T-cell (primary cell): ENCODE data around the gene RAPGEF1. TPM values are rescaled to one million over a fixed set of nuclear protein-coding genes. Genes with fewer than 3 reads are reported as not detected.
A peak's percentile ranks its signal among the peaks of the same experiment; 100 is the strongest.

Experiments
- ATAC-seq, 4 experiments: fragments of 200-7000 bp in 3 of 4; fragments of 150-1000 bp in 1 of 4; cut with Tn5 transposase; replicated peaks in 1 of 4; 1 replicate in 3 of 4; 2 replicates in 1 of 4; pipeline ENCODE4 v1.10.0; 2021; ENCODE audit warnings: moderate library complexity in 3 of 4, mild to moderate bottlenecking in 2 of 4, moderate number of reproducible peaks in 1 of 4
- CTCF ChIA-PET, 2 donors: fragments of 300-600 bp; sonication (Branson Sonifier 250); formaldehyde crosslinking; loops; one replicate each; lab custom pipeline; 2022; ENCODE audit warnings: antibody characterized with exemption in 2 of 2; lab: Charles Lee
- POLR2A ChIA-PET, 2 donors: fragments of 300-600 bp; sonication (Branson Sonifier 250); formaldehyde crosslinking; loops; one replicate each; lab custom pipeline; 2022; ENCODE audit warnings: antibody characterized with exemption in 2 of 2; lab: Charles Lee
- DNase-seq, 35 experiments: peaks; one replicate each; pipeline versions ENCODE4 v3.0.0 to v3.0.0-alpha.2; 2013 to 2023
- H3K27ac ChIP-seq: one replicate; pipeline ENCODE4 v1.5.1; 2013; ENCODE audit warnings: low read length
- H3K27me3 ChIP-seq, 2 experiments: replicated peaks in 1 of 2; 1 replicate in 1 of 2; 2 replicates in 1 of 2; pipeline versions ENCODE4 v1.6.1 to v1.7.0; 2013; ENCODE audit warnings: low read length in 1 of 2, mixed read lengths in 1 of 2; ENCODE audit not compliant: control insufficient read depth in 2 of 2, insufficient read depth in 2 of 2; ENCODE audit errors: extremely low read depth in 1 of 2
- H3K36me3 ChIP-seq, 2 donors: 1 replicate in 1 of 2; 2 replicates in 1 of 2; pipeline versions ENCODE4 v1.6.1 to v1.7.0; 2013; ENCODE audit warnings: low read length in 1 of 2; ENCODE audit not compliant: control insufficient read depth in 2 of 2, insufficient read depth in 1 of 2; ENCODE audit errors: extremely low read depth in 1 of 2
- H3K4me1 ChIP-seq, 2 experiments: 1 replicate in 1 of 2; 2 replicates in 1 of 2; pipeline versions ENCODE4 v1.6.1 to v1.7.0; 2013; ENCODE audit warnings: low read length in 2 of 2, mixed read lengths in 1 of 2; ENCODE audit not compliant: insufficient read depth in 2 of 2, control insufficient read depth in 1 of 2; ENCODE audit errors: extremely low read depth in 1 of 2
- H3K4me3 ChIP-seq, 2 donors: 1 replicate in 1 of 2; 2 replicates in 1 of 2; pipeline versions ENCODE4 v1.5.1 to v1.7.0; 2013; ENCODE audit warnings: mild to moderate bottlenecking in 2 of 2, low read length in 1 of 2, moderate library complexity in 1 of 2; ENCODE audit not compliant: control insufficient read depth in 1 of 2; ENCODE audit errors: extremely low read depth in 1 of 2
- H3K9me3 ChIP-seq: 2 replicates; pipeline ENCODE4 v1.7.0; 2013
- H3K27ac Mint-ChIP-seq, 2 donors: one replicate each; pipeline ENCODE4 v1.8.0; 2020 to 2021; ENCODE audit warnings: mild to moderate bottlenecking in 2 of 2, mixed read lengths in 2 of 2
- H3K27me3 Mint-ChIP-seq, 2 donors: one replicate each; pipeline ENCODE4 v1.8.0; 2021 to 2022; ENCODE audit warnings: mixed read lengths in 2 of 2
- H3K36me3 Mint-ChIP-seq: one replicate; pipeline ENCODE4 v1.8.0; 2021; ENCODE audit warnings: mixed read lengths
- H3K4me1 Mint-ChIP-seq, 3 donors: one replicate each; pipeline ENCODE4 v1.8.0; 2020 to 2022; ENCODE audit warnings: mixed read lengths in 3 of 3, mild to moderate bottlenecking in 1 of 3
- H3K4me3 Mint-ChIP-seq, 3 donors: one replicate each; pipeline ENCODE4 v1.8.0; 2020 to 2022; ENCODE audit warnings: mild to moderate bottlenecking in 3 of 3, mixed read lengths in 3 of 3, moderate library complexity in 3 of 3
- H3K9me3 Mint-ChIP-seq, 3 donors: one replicate each; pipeline ENCODE4 v1.8.0; 2020 to 2022; ENCODE audit warnings: mixed read lengths in 3 of 3
- WGBS: methylation state at CpG from one replicate; pipeline ENCODE4 v1.1.5; 2013; ENCODE audit warnings: missing lambda C conversion rate; ENCODE audit not compliant: insufficient coverage; 5-methylcytosine and 5-hydroxymethylcytosine counted together
- total RNA-seq, 35 experiments: library from RNA in 6 of 35; stranded (reverse) in 6 of 35; fragments of 120-200 nt in 1 of 35; gene quantifications; one replicate each; pipeline versions ENCODE4 v1.2.1 to v1.2.4 and lab custom pipeline; 2013 to 2026

Gene RAPGEF1
- 100 to 1,000 TPM in 4 of 5 donors, 10 to 100 TPM in 1; 97.9 to 167 (median 139) TPM for total RNA-seq
- 75.4 TPM for total RNA-seq (2013)
- 149 to 426 (median 219) reads per million in 29 experiments for total RNA-seq (lab: John Stamatoyannopoulos, UW)

- Histone ChIP-seq H3K27ac (peak within 1 kb of the TSS; percentile 54), H3K9me3 (no peaks in the 10 kb centered on the region), H3K36me3 (no peaks in the 10 kb centered on the region), H3K4me3 (peak within 1 kb of the TSS; percentile 68 to 74), H3K4me1 (peaks cover 44 to 66% of the 10 kb centered on the region in 2 experiments), H3K27me3 (no peaks in the 10 kb centered on the region)
- H3K4me3 Mint-ChIP-seq: peak within 1 kb of the TSS; percentile 87 to 95 (median 90)
- H3K36me3 Mint-ChIP-seq: peaks cover 9% of the 10 kb centered on the region
- POLR2A ChIA-PET: interaction anchor here (0.5 to 1.0 kb wide), 2 partner anchors 30 to 105 kb away, joined by 4 to 5 read pairs; no protein-coding TSS in a partner anchor
- H3K27me3 Mint-ChIP-seq: no peaks in the 10 kb centered on the region
- peak; percentile 60 to 76 (median 66) for ATAC-seq
- H3K9me3 Mint-ChIP-seq: no peaks in the 10 kb centered on the region
- peak; percentile 46 to 90 (median 75) for DNase-seq
- 5% methylated on average over 68 of the region's 69 CpGs for WGBS
- CTCF ChIA-PET: interaction anchor here in 1 of 2 donors (0.9 to 3.1 kb wide), 3 partner anchors 12 to 62 kb away, joined by 3 to 18 read pairs (median 13); no protein-coding TSS in a partner anchor
- peak within 1 kb of the TSS; percentile 91 to 95 for H3K27ac Mint-ChIP-seq
- H3K4me1 Mint-ChIP-seq: peaks cover 55 to 66% (median 65%) of the 10 kb centered on the region in 3 donors
Measured at GRCh38 chr9:131739959-131740648, at the start of gene RAPGEF1. TSS of gene RAPGEF1 (minus strand) at chr9:131740076. CDS start at chr9:131739830, 246 bp downstream.

DNA sequence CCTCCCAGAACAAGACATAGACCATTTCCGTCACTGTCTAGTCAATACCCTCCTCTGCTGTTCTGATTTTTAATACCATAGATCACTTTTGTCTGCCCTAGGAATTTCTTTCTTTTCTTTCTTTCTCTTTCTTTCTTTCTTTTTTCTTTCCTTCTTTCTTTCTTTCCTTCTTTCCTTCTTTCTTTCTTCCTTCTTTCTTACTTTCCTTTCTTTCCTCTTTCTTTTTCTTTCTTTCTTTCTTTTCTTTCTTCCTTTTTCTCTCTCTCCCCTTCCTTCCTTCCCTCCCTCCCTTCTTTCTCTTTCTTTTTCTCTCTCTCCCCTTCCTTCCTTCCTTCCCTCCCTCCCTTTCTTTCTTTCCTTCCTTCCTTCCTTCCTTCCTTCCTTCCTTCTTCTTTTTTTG, 49.0 kb upstream of the RAPGEF1 start:
- H3K4me3 Mint-ChIP-seq: no peak overlapping the region
- ChIA-PET CTCF (no interaction called here), POLR2A (no interaction called here)
- H3K9me3 Mint-ChIP-seq: peaks cover 0 to under 1% (median 0%) of the 10 kb centered on the region in 3 donors
- Histone ChIP-seq H3K4me1 (no peaks in the 10 kb centered on the region), H3K27me3 (peaks cover 0 to 76% of the 10 kb centered on the region in 2 experiments), H3K4me3 (no peak overlapping the region), H3K9me3 (no peaks in the 10 kb centered on the region), H3K27ac (no peak overlapping the region), H3K36me3 (no peaks in the 10 kb centered on the region)
- 85% methylated on average over 1 of the region's 1 CpG for WGBS
- H3K4me1 Mint-ChIP-seq: no peaks in the 10 kb centered on the region
- peaks cover 37 to 66% of the 10 kb centered on the region in 2 donors for H3K27me3 Mint-ChIP-seq
- no peaks in the 10 kb centered on the region for H3K36me3 Mint-ChIP-seq
- ATAC-seq: no peak
- H3K27ac Mint-ChIP-seq: no peak overlapping the region
- DNase-seq: no peak

DNA sequence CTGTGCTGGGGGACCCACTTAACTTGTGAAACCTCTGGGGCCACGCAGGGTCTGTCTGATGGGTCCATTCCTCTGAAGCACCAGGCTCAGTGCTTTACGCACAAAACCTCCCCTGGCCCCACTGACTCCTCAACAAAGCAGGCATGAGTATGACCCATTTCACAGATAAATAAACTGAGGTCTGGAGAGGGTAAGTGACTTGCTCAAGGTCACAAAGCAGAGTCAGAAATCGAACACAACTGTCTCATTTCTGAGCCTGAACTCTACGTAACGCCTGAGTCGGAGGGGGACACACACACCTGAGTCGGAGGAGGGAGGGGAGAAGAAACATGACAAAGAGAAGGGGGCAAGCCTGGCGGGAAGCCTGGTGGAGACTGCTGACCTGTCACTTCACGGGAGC, 48.0 kb upstream of the RAPGEF1 start:
- Histone ChIP-seq H3K27ac (no peak overlapping the region), H3K4me3 (no peak overlapping the region), H3K27me3 (peaks cover 0 to 68% of the 10 kb centered on the region in 2 experiments), H3K4me1 (no peaks in the 10 kb centered on the region), H3K9me3 (no peaks in the 10 kb centered on the region), H3K36me3 (no peaks in the 10 kb centered on the region)
- Mint-ChIP-seq H3K4me1 (no peaks in the 10 kb centered on the region), H3K27me3 (peaks cover 41 to 72% of the 10 kb centered on the region in 2 donors), H3K36me3 (no peaks in the 10 kb centered on the region), H3K9me3 (peaks cover 6 to 11% (median 8%) of the 10 kb centered on the region in 3 donors), H3K27ac (no peak overlapping the region), H3K4me3 (no peak overlapping the region)
- ATAC-seq: no peak
- ChIA-PET CTCF (no interaction called here), POLR2A (no interaction called here)
- DNase-seq: no peak
- WGBS: 66% methylated on average over 7 of the region's 9 CpGs

- Histone ChIP-seq H3K36me3 (no peaks in the 10 kb centered on the region), H3K4me3 (no peak overlapping the region), H3K27me3 (peaks cover 0 to 48% of the 10 kb centered on the region in 2 experiments), H3K9me3 (no peaks in the 10 kb centered on the region), H3K27ac (no peak overlapping the region), H3K4me1 (no peaks in the 10 kb centered on the region)
- Mint-ChIP-seq H3K4me3 (no peak overlapping the region), H3K9me3 (peaks cover 6 to 11% (median 8%) of the 10 kb centered on the region in 3 donors), H3K4me1 (no peaks in the 10 kb centered on the region), H3K36me3 (no peaks in the 10 kb centered on the region), H3K27ac (no peak overlapping the region), H3K27me3 (peaks cover 40 to 57% of the 10 kb centered on the region in 2 donors)
- CTCF ChIA-PET: interaction anchor here in 1 of 2 donors (0.7 kb wide), 1 partner anchor 155 kb away, joined by 4 read pairs; no protein-coding TSS in a partner anchor
- POLR2A ChIA-PET: no interaction called here
- ATAC-seq (no peak), DNase-seq (no peak)
- WGBS: no CpG with 5 or more reads among the region's 13 CpGs
Measured at GRCh38 chr9:131784748-131785501, 45.0 kb upstream of the RAPGEF1 start.

DNA sequence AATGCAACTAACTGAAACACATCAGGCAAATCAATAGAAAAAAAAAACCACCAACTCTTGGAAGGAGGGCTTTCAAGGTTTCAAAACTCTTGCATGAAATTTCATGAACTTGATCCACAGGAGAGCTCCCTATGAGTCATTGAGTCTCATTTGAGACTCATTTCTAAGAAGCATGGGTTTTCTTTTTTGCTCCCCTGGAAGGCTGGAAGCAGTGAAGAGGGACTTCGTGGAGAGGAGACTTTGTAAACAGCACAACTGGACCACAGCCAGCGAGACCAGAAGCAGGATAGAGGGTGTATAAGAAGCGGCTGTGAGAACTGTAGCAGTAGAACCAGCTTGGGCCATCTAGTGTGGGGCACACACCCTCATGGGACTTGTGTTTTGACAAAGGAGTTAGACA, 41.2 kb upstream of the RAPGEF1 start:
- Histone ChIP-seq H3K36me3 (no peaks in the 10 kb centered on the region), H3K4me3 (no peak overlapping the region), H3K27ac (no peak overlapping the region), H3K27me3 (peaks cover 0 to 47% of the 10 kb centered on the region in 2 experiments), H3K9me3 (no peaks in the 10 kb centered on the region), H3K4me1 (no peaks in the 10 kb centered on the region)
- CTCF ChIA-PET: no interaction called here
- Mint-ChIP-seq H3K27ac (no peak overlapping the region), H3K4me3 (no peak overlapping the region), H3K27me3 (peaks cover 19 to 47% of the 10 kb centered on the region in 2 donors), H3K4me1 (no peaks in the 10 kb centered on the region), H3K36me3 (no peaks in the 10 kb centered on the region), H3K9me3 (peaks cover 6 to 11% (median 8%) of the 10 kb centered on the region in 3 donors)
- no peak for ATAC-seq
- POLR2A ChIA-PET: no interaction called here
- WGBS: 26% methylated on average over 2 of the region's 3 CpGs
- no peak for DNase-seq

DNA sequence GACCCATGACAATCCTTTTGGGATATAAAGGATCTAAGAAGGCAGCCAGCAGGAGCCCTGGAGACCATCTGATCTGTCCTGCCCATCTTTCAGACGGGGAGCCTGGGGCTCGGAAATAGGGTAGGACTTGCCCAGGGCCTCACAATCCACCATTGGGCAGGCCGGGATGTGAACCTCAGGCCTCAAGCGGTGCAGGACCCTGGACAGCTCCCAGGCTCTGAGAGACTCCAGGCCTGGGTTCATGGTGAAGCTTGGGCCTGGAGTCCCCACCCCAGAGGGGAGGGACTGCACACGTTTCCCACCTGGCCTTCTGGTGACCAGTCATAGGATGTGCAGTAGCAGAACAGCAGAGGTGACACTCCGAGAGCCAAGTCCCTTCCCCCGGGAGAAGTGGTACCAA, 36.6 kb upstream of the RAPGEF1 start:
- no peak overlapping the region for H3K4me3 Mint-ChIP-seq
- peaks cover 10 to 53% of the 10 kb centered on the region in 2 donors for H3K27me3 Mint-ChIP-seq
- DNase-seq (peak in 9 of 35 experiments; percentile 3 to 33 (median 13)), ATAC-seq (no peak)
- Histone ChIP-seq H3K36me3 (no peaks in the 10 kb centered on the region), H3K9me3 (no peaks in the 10 kb centered on the region), H3K4me1 (no peaks in the 10 kb centered on the region), H3K27ac (no peak overlapping the region), H3K4me3 (no peak overlapping the region), H3K27me3 (peaks cover 0 to 64% of the 10 kb centered on the region in 2 experiments)
- 27% methylated on average over 6 of the region's 7 CpGs for WGBS
- H3K9me3 Mint-ChIP-seq: no peaks in the 10 kb centered on the region
- POLR2A ChIA-PET: interaction anchor here in 1 of 2 donors (0.7 kb wide), 1 partner anchor 571 kb away, joined by 5 read pairs; no protein-coding TSS in a partner anchor
- no peaks in the 10 kb centered on the region for H3K36me3 Mint-ChIP-seq
- H3K27ac Mint-ChIP-seq: no peak overlapping the region
- no peaks in the 10 kb centered on the region for H3K4me1 Mint-ChIP-seq
- CTCF ChIA-PET: no interaction called here
